ENCODE data around the gene FBXO3.
"Not testable (repeated sequence)": the region's sequence is repeated elsewhere in the genome, so short reads cannot be mapped to it uniquely, and the experiment has no call there.

FBXO3 gene

DNA sequence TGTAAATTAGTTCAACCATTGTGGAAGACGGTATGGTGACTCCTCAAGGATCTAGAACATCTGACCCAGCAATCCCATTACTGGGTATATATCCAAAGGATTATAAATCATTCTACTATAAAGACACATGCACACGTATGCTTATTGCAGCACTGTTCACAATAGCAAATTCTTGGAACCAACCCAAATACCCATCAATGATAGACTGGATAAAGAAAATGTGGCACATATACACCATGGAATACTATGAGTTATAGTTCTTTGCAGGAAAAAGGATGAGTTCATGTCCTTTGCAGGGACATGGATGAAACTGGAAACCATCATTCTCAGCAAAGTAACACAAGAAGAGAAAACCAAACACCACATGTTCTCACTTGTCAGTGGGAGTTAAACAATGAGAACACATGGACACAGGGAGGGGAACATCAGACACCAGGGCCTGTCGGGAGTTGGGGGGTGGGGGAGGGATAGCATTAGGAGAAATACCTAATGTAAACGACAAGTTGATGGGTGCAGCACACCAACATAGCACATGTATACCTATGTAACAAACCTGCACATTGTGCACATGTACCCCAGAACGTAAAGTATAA is 45.2 kb downstream of the FBXO3 start:
- not testable (repeated sequence) for DNase-seq (ENCODE audit: low read depth, low spot score)

DNA sequence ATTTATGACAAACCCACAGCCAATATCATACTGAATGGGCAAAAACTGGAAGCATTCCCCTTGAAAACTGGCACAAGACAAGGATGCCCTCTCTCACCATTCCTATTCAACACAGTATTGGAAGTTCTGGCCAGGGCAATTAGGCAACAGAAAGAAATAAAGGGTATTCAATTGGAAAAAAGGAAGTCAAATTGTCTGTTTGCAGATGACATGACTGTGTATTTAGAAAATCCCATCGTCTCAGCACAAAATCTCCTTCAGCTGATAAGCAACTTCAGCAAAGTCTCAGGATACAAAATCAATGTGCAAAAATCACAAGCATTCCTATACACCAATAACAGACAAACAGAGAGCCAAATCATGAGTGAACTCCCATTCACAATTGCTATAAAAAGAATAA is 46.8 kb downstream of the FBXO3 start:
- DNase-seq (ENCODE audit: low read depth, low spot score) = not testable (repeated sequence)

DNA sequence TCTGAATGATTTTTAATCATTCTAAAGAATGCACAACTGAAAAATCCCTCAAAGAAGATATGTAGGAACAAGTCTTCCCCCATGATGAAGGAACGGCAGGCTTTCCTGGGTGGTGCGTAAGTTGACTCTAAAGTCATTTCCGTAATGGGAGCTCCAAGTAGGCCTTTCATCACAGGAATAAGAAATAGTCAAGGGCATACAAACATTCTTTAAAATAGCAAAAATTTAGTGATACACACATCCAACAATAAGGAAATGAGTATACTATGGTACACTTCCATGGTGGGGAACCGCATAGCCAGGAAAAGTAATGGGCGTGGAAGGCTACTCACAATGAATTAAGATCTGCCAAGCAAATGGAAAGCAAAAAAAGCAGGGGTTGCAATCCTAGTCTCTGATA is 48.8 kb downstream of the FBXO3 start:
- no peak for DNase-seq (ENCODE audit: low read depth, low spot score)

DNA sequence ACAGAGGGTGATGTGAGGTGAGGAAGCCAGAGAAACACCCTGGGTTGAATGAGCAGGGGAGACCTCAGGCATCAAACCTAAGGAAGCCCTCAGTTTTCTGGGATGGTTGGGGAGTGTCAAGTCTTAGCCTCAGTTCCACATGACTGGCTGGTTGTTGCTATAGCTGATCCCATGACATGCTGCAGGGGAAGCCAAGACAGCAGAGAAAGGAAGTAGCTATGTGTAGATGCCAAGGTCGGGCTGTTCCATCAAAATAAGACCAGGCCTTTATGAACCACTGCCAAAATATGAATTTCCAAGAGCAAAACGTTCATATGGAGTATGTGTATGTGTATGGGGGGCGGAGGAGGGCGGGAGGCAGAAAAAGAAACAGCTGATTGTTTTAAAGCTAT is 49.7 kb downstream of the FBXO3 start:
- DNase-seq (ENCODE audit: low read depth, low spot score) = no peak

DNA sequence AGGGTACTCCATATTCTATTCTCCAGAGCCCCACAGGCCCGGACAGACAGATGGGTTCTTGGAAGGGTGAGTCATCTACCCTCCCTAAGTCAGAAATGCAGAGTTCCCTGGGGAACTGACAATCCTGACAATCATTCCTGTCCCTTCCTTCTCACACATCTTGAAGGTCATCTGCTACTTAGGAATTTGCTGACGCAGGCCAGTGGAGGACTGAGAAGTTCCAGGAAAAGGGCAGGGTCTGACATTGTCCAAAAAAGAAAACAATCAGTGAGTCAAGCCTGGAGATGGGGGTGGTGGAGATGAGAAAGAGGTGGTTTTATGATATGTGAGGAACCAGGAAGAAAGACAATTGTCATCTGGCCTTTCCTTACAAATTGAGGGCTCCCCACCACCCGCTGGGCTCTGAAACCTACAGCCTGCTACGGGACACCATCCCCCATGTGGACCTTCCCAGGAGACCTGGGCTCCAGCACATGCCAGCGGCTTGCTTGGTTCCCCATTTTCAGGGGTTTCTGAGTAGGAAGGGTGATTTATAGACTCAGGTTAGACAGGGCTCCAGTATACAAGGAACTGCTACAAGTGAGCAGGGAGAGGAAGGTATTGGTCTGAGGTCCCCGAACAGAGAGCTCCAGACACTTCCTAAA is 51.0 kb downstream of the FBXO3 start:
- DNase-seq (ENCODE audit: low read depth, low spot score) = no peak

DNA sequence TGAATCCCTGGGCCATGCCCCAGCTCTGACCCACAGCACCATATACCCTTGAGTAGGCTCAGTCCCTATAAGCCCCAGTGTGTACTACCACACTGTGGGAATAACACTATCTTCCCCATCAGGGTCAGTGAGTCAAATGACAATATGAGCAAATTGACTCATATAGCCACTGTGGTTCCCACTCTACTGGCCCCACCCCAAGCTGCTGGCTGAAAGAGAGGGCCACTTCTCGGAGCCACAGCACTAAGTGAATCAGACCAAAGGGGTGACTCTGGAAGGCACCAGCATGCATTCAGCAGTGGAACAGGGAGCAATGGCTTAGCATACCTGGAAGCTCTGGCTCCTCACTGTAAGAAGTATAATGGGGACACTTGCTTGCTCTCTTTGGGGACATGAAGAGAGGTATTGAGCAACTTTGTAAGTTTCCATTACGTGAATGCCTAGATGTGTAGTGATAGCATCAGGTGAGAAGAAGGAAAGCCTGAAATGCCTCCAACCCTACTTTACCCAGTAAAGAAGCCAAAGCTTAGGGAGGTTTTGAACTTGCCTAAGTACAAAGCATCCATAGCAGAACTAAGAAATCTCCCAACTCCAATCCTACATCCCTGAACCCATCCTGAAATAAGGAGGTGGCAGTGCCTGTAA is 51.6 kb downstream of the FBXO3 start:
- DNase-seq (ENCODE audit: low read depth, low spot score) = no peak

DNA sequence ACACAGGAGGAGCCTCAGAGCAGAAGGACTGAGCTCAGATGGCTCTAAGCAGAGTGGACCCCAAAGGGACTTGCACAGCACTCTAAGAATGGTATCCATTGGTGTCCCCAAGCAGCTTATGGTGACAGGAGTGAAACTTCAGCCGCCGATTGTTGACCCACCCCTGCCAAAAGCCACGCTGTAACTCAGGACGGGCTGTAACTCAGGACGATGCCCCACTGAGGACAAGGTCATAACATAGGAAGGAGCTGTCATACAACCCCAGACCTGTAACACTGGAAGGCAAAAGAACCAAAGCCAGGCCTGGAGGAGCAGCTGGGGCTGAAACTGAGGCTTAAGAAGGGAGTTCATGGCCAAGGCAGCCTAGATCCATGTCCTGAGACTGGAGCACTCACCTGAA is 52.3 kb downstream of the FBXO3 start:
- DNase-seq (ENCODE audit: low read depth, low spot score) = no peak

DNA sequence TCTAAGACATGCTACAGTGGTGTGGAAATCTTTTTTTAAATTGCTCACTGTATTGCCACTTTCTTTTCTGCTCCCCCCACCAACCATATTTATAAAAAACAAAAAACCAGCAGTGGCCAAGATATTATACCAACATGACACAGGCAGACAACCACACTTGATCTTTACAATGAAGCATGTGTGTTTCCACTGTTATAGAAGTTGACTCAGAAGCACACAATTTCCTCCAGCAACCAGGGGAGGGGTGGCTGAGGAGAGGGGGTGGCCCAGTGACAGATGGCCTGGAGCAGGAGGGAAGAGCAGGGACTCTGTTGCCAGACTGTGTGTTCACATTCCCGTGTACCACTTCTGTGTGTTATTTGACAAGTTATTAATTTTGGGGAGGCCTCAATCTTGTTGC is 52.9 kb downstream of the FBXO3 start:
- DNase-seq (ENCODE audit: low read depth, low spot score) = no peak

DNA sequence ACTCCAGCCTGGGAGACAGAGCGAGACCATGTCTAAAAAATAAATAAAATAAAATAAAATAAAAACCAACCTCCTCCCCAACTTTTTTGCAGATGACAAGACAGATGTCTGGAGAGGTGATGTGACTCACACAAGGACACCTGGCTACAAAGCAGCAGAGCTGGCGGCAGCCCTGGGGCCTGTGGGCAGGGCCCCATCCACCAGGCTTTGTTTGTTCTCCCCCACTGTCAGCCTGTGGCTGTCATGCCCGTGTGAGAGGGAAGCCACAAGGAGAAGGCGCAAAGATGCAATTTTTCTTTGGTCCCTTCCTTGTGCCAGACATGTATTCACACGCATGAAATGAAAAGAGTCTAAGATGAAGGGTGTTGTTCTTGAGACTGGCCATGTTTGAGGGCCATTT is 54.7 kb downstream of the FBXO3 start:
- DNase-seq (ENCODE audit: low read depth, low spot score) = no peak

DNA sequence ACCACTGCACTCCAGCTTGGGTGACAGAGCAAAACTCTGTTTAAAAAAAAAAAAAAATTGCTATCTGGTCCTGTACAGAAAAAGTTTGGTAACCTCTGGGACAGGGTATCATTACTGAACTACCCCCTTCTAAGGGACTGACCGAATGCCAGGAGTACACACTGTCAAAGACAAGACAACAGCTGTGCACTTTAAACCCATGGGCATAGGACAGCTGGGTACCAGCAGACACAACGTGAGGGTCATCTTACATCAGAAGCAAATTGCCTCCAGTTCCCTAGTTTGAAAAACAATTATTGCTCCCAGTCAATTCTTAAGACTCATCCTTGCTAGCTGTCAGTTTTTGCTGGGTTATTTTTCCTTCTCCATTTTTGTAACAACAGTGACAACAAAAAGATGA is 55.9 kb downstream of the FBXO3 start:
- no peak for DNase-seq (ENCODE audit: low read depth, low spot score)

DNA sequence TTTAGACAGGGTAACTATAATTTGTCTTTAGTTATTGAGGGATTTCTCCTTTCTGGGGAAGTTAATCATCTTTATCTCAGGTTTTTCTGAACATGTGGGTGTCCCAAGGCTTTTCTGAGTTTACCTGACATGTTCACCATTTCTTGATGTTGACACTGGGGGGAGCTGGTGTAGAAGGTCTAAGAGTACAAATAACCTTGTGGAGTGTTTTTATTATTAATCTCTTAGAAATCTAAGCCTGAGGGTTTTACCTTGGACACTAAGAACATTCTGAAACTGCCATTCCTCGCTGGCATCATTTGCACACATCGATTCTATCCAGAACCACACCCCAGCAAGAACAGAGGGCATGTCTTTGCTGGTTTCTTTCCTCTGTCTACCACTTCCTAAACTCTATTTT is 58.1 kb downstream of the FBXO3 start:
- DNase-seq (ENCODE audit: low read depth, low spot score) = no peak

DNA sequence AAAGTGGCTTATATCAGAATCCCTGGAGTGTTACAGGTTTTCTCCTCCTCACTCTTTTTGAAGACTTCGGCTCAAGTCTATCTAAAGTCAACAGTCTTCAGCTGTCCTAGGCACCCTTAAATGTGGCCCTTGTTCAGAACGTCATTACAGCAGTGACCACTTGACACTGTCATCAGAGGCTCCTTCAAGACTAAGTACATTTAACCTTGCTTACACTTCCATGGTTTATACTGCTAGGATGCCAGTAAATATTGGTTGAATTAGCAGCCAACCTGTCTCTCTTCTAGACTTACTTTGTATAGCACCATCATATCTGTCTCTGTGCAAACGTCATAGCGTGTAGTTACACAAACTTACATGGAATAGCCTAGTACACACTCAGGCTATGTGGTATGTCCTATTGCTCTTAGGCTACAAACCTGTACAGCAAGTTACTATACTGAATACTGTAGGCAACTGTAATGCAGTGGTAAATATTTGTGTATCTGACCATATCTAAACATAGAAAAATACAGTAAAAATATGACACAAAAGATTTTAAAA is 60.4 kb downstream of the FBXO3 start:
- DNase-seq (ENCODE audit: low read depth, low spot score) = no peak

DNA sequence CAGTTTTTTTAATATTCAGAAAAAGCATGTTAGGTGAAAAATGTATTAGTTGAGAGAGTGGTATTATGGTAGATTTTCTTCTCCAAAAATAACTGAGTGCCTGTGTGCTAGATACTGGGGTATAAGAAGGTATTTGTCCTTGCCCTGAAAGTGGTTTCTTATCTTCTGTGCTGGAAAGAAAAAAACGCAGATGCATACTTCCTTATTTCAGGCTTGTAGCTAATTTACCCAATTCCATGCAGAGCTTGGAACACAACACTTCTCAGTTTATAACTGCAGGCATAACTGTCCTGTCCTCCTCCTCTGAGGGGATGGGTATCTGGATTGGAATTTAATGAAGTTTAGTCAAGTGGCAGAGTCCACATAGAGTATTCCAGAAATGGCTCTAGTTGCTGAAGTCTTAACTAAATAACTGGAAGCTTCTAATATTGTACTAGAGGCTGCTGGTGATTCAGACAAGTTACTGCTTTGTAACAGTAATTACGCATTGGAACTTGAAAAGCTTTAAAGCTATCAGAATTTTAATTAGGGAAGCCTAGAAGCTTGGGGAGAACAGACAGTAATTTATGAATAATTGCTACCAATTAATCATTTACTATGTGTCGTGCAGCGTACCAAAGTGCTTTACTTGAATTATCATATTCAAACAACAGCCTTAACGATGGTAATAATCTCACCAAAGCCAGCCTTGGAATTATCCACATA is 61.0 kb downstream of the FBXO3 start:
- no peak for DNase-seq (ENCODE audit: low read depth, low spot score)

DNA sequence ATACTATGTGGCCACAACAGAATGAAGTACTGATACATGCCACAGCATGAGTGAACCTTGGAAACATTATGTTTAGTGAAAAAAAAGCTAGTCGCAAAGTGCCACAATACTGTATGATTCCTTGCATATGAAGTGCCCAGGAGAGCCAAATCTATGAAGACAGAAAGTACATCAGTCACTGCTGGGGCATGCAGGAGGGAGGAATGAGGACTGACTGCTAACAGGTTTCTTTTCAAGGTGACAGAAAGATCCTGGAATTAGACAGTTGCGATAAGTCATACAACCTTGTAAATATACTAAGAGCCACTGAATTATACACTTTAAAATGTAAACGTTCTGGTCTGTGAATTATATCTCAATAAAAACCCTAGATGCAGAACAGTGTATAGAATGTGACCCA is 61.9 kb downstream of the FBXO3 start:
- no peak for DNase-seq (ENCODE audit: low read depth, low spot score)

DNA sequence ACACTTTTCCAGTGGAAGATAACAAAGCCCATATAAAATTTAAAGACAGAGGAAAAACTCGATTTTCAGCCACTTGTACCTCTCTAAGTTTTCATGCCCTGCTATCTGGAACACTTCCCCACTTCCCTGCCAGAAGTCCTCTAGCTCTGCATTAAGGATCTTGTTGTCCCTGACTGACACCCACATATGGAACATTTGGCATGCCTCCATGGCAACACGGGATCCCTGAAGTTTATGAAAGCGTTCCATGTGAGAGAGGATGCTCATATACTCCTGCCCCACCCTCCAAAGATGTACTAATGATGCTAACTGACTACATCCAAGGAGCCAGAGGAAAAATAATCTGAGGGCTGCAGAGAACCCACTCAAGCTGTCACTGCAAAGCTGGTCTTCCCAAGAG is 64.9 kb downstream of the FBXO3 start:
- no peak for DNase-seq (ENCODE audit: low read depth, low spot score)

DNA sequence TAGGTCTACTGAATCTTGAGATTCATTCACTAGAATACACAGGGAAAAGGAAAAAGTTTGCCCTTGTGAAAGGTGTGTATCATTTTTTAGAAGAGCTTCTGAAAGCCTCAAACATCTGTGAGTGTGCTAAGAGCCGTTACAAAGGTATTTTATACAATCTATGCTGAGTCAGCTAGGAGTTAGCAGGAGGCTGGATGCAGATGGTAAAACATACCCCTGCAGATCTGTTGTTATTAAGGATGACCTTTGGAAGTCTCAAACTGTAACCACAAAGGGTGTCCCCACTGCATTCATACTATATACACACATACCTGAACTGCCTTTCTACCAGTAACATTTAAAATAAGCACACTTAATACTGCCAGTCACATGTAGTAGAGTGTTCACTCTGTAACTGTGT is 65.3 kb downstream of the FBXO3 start:
- no peak for DNase-seq (ENCODE audit: low read depth, low spot score)

DNA sequence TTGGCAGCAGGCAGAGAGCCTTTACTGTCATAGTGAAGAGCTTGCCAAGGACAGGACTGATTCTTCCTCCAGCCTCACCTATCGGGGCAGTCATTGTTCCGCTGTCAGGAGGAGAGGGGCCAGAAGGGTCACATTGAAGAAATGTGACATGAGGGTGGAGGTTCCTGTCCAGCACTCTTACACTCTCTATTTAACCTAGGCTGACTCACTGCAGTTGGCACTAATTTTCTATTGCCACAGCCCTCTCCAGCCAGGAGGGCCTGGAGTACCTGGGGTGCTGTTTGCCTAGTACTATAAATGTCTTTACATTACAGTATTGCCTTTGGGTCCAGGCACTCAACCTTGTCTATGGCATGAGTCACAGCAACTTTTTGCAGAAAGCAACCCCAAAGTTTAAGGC is 66.5 kb downstream of the FBXO3 start:
- not testable (repeated sequence) for DNase-seq (ENCODE audit: low read depth, low spot score)

DNA sequence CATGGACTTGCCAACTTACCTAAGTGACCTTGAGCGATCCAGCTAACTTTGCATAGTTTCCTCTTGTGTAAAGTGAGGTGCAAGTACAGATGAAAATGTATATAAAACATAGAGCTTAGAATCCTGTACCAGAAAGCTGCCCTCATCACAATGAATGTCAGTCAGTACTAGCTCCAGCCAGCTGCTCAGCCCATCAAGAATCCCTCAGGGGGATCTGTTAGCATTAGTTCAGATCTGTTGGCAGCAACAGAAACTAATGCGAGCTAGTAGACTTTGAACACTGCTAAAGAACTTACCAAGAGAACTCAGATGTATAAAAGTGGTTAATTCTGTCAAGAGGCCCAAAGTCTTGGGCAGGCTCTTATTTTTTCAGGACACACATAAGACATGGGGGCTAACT is 67.4 kb downstream of the FBXO3 start:
- no peak for DNase-seq (ENCODE audit: low read depth, low spot score)

DNA sequence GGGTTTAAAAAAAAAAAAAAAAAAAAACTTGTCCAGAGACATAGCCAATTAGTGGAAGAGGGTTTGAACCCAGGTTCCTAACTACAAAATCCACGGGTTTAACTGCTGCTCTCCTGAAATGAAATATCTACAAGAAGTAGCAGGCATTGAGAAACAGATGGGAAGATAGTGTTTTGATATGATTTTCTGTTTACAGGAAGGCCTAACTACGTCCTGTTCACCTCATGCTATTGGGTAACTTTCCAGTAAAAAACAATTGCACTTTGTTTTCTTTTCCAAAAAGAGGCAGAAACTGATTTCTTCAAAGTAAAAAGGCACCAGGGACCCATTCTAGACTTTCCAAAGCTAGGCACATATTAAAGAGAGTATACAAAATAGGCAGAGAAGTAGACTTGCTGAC is 67.8 kb downstream of the FBXO3 start:
- DNase-seq (ENCODE audit: low read depth, low spot score) = no peak

DNA sequence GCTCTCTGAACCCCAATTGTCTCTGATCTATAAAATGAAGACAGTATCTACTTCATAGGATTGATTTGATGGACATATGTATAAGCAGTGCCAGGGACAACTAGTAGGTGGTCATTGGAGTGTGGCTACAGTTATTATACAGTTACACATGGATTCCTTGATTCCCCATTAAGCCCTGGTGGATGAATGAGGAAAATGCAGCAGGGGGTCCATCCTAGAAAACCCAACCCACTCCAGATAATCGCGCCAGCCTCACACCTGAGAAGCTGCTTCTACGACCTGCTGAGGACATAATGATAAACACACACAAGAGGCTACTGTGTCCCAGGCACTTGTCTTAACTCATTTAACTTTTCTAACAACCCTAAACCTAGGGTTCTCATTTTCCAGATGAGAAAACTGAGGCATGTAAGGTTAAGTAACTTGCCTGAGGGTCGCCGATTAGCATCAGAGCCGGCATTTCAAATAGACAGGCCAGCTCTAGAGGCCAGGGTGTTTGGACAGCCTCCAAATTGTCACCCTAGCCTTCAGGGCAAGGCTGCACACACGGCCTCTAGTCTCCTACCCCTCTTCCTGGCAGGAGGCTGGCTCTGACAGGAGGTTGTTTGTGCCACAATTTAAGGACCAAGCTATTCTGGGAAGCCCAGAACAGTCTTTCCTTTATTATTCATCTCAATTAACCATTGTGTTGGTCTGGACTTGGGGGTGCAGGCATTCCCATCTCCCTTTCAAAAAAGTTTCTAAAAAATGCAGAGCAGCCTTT is 69.9 kb downstream of the FBXO3 start:
- no peak for DNase-seq (ENCODE audit: low read depth, low spot score)

DNA sequence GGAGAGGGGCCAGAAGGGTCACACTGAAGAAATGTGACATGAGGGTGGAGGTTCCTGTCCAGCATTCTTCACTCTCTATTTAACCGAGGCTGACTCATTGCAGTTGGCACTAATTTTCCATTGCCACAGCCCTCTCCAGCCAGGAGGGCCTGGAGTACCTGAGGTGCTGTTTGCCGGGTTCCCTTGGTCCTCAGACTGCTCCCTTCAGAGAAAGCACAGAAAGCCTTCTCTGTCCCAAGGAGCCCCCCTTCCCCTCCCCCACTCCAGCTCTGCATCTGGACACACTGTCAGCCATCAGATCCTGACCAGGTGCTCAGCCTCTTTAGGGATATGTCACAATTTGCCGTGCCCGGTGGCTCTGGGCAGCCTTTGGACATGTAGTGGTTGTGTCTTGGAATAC is 70.5 kb downstream of the FBXO3 start:
- DNase-seq (ENCODE audit: low read depth, low spot score) = no peak

DNA sequence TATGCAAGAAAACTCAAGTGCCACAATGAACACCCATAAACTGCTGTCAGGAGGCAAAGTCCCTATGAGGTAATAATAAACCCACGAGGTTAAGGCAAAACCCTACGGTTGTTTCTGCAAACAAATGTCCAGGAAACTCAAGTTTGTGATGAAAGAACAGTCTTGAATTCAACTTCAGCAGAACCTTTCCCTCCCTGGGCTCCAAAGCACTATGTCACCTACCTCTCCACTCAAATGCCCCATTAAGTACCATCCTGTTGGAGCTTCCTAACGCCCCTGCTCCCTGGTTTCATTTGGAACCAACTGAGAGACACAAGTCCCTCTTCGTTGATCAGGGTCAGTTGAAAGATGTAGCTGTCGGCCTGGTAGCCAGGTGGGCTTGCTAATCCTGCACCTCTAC is 71.1 kb downstream of the FBXO3 start:
- DNase-seq (ENCODE audit: low read depth, low spot score) = no peak
